ENCODE results near the gene CBFA2T3.
"Not testable (repeated sequence)": the region's sequence is repeated elsewhere in the genome, so short reads cannot be mapped to it uniquely, and the experiment has no call there.

Gene CBFA2T3

GRCh38 chr16:88921591-88921990 is 55.4 kb downstream of the CBFA2T3 start:
- no peak for DNase-seq (ENCODE audit: low spot score)
- TF ChIP-seq, protein P1, sequence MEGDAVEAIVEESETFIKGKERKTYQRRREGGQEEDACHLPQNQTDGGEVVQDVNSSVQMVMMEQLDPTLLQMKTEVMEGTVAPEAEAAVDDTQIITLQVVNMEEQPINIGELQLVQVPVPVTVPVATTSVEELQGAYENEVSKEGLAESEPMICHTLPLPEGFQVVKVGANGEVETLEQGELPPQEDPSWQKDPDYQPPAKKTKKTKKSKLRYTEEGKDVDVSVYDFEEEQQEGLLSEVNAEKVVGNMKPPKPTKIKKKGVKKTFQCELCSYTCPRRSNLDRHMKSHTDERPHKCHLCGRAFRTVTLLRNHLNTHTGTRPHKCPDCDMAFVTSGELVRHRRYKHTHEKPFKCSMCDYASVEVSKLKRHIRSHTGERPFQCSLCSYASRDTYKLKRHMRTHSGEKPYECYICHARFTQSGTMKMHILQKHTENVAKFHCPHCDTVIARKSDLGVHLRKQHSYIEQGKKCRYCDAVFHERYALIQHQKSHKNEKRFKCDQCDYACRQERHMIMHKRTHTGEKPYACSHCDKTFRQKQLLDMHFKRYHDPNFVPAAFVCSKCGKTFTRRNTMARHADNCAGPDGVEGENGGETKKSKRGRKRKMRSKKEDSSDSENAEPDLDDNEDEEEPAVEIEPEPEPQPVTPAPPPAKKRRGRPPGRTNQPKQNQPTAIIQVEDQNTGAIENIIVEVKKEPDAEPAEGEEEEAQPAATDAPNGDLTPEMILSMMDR (IDR thresholded peaks at IDR 0.05; ENCODE audit: extremely low read depth, missing control alignments): no peak

GRCh38 chr16:88920618-88921590 is 56.1 kb downstream of the CBFA2T3 start:
- peak; percentile 88 for DNase-seq (ENCODE audit: low spot score)
- TF ChIP-seq, protein P1 (IDR thresholded peaks at IDR 0.05; ENCODE audit: extremely low read depth, missing control alignments): no peak

DNA sequence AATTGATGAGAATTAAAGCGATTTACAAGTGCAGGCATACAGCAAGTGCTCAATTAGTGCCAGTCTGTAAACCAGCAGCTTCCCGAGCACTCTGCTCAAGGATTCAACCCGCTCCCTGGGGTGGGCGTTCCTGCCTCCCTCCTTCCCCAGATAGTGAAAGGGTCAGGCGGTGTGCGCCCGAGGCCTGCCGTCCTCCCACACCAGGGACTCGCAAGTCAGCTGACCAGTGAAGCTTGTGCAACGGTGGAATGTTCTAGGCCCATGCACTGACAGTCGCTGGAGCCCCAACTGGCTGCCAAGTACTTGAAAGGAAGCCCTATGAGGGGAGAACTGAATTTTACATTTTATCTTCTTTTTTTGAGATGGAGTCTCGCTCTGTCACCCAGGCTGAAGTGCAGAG is 57.1 kb downstream of the CBFA2T3 start:
- TF ChIP-seq, protein P1 (IDR thresholded peaks at IDR 0.05; ENCODE audit: extremely low read depth, missing control alignments): no peak
- DNase-seq (ENCODE audit: low spot score): no peak

GRCh38 chr16:88918896-88919295 is 58.1 kb downstream of the CBFA2T3 start:
- DNase-seq (ENCODE audit: low spot score): not testable (repeated sequence)

DNA sequence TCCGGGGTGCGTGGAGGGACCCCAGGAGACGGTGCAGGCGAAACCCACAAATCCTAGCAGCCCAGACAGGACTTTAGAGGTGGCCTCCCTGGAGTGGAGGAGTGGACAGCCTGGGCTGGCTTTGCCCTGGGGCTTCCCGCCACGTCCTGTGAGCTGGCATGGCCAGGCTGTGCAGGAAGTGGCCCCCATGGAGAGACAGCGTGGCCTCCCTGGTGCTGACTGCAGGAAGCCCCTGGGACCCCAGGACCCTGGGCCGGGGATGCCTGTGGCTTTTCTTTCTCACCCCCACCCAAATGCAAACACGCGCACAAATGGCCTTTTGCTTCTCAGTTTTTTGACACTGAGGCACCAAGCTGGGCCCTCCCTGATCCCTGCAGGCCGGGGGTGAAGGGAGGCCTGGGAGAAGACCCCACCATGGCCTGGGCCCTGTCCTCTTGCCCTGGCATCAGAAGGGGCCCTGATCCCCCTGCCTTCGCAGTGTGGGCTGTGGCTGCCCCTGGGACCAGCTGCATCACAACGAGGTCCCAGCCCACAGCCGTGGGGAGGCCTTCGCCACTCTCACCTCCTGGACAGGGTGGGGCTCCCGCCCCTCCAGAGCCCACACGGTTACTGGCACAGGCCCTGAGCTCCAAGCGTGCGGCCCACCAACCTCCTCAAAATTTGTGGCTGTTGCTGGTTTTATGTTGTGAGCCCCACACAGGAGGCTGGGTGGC is 58.9 kb downstream of the CBFA2T3 start:
- DNase-seq (ENCODE audit: low spot score): no peak
- TF ChIP-seq, protein P1 (IDR thresholded peaks at IDR 0.05; ENCODE audit: extremely low read depth, missing control alignments): no peak

DNA sequence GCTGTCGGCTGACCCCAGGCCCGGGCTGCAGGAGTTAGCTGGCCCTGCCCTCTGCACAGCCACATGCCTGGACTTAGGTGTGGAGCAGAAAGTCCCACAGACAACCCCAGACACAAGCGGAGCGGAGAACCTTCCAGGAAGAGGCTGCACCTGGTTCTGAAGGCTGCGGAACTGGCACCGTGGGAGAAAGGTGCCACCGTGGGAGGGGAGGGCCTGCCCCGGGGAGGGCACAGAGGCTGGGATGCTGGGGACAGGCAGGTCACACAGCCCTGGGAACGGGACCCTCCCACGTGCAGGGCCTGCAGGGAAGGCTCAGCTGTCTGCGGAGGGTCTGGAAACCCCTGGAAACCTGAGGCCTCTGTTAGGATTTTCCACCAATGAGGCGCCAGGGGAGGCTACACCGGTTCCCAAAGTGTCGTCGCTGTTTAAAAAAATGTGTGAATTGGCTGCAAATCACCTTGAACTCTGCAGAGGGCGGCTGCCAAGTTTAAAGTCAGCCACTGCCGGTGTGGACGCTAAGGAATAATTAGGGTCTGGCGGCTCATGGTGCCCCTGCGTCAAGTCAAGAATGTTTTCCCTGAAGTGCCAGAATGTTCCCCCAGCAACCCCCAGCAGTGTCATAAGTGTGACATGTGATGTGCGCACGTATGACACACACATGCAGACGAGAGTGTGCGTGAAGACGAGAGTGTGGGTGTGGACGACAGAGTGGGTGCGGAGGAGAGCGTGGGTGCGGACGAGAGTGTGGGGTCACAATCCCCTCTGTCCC is 59.7 kb downstream of the CBFA2T3 start:
- no peak for DNase-seq (ENCODE audit: low spot score)
- TF ChIP-seq, protein P1 (IDR thresholded peaks at IDR 0.05; ENCODE audit: extremely low read depth, missing control alignments): no peak

GRCh38 chr16:88915639-88916327 is 61.2 kb downstream of the CBFA2T3 start:
- TF ChIP-seq, protein P1 (IDR thresholded peaks at IDR 0.05; ENCODE audit: extremely low read depth, missing control alignments): no peak
- no peak for DNase-seq (ENCODE audit: low spot score)

Measured in GM20000 (cell line).